ENCODE measurements around the gene YTHDF2.

DNA sequence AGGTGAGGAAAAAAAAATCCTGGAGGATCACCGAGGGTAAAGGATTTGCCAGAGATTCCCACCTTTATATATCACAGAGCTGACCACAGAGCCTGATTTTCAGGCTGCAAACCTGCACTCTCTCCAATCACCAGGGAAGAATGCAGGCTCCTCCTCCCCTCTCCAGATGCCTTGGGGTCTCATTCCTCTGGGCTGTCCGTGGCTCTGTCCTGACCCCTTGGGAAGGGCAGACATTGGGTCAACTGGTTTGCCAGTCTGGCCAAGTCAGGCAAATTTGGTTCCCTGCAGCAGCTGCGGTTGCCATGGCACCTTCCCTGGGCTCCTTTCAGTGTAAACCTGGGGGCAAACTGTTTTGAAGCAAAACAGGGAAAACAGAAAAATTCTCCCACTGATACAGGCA, 63.6 kb downstream of the YTHDF2 start:
- TF ChIP-seq POLR2A (IDR thresholded peaks at IDR 0.05) (no peak), CTCF (IDR thresholded peaks at IDR 0.05) (no peak)

Data from testis (tissue), 2 donors.